H1 (cell line): ENCODE data around the gene GLUL. TPM values are rescaled to one million over a fixed set of nuclear protein-coding genes. Genes with fewer than 3 reads are reported as not detected.

Experiments used
- CTCF ChIA-PET: fragments of 300-600 bp; sonication (Branson Sonifier 250); formaldehyde crosslinking; loops from one replicate; lab custom pipeline; 2021; ENCODE audit not compliant: partially characterized antibody; lab: Charles Lee
- POLR2A ChIA-PET: fragments of 300-600 bp; sonication (Branson Sonifier 250); formaldehyde crosslinking; loops from one replicate; lab custom pipeline; 2021; ENCODE audit warnings: inconsistent platforms; ENCODE audit not compliant: partially characterized antibody; lab: Charles Lee
- DNase-seq, 2 experiments: peaks; one replicate each; pipeline versions ENCODE4 v3.0.0 to v3.0.0-alpha.2; 2010 to 2022; ENCODE audit warnings: low spot score in 2 of 2, low read depth in 1 of 2, mixed read lengths in 1 of 2
- FAIRE-seq: peaks from 2 replicates; lab custom pipeline; 2011; peaks lifted over from hg19 to GRCh38; lab: Jason Lieb, UNC
- H2AFZ ChIP-seq: 2 replicates; pipeline ENCODE4 v1.8.1; 2012; ENCODE audit warnings: low read length, inconsistent platforms
- H2AK5ac ChIP-seq: 2 replicates; pipeline ENCODE4 v1.6.1; 2013; ENCODE audit warnings: low read depth, low read length
- H2BK120ac ChIP-seq: replicated peaks from 2 replicates; pipeline ENCODE3; 2013; ENCODE audit warnings: low read depth, low read length, inconsistent platforms
- H2BK12ac ChIP-seq: 2 replicates; pipeline ENCODE4 v1.6.1; 2013; ENCODE audit warnings: low read depth, low read length
- H2BK15ac ChIP-seq: 2 replicates; pipeline ENCODE4 v1.6.1; 2013; ENCODE audit warnings: low read length
- H2BK20ac ChIP-seq: 2 replicates; pipeline ENCODE4 v1.6.1; 2013; ENCODE audit warnings: low read length
- H2BK5ac ChIP-seq: 2 replicates; pipeline ENCODE4 v1.6.1; 2013; ENCODE audit warnings: low read depth, low read length
- H3K14ac ChIP-seq: 2 replicates; pipeline ENCODE4 v1.6.1; 2013; ENCODE audit warnings: inconsistent platforms; ENCODE audit not compliant: insufficient read length
- H3K18ac ChIP-seq: 2 replicates; pipeline ENCODE4 v1.6.1; 2013; ENCODE audit warnings: low read length; ENCODE audit errors: extremely low read depth
- H3K23ac ChIP-seq: 2 replicates; pipeline ENCODE4 v1.6.1; 2013; ENCODE audit warnings: inconsistent platforms; ENCODE audit not compliant: insufficient read length
- H3K23me2 ChIP-seq: 2 replicates; pipeline ENCODE4 v1.6.1; 2013; ENCODE audit warnings: low read depth, low read length
- H3K27ac ChIP-seq: 2 replicates; pipeline ENCODE4 v1.6.1; 2011; ENCODE audit warnings: low read depth, low read length, inconsistent platforms
- H3K27me3 ChIP-seq, 4 experiments: replicated peaks in 1 of 4; 1 replicate in 1 of 4; 2 replicates in 3 of 4; pipeline versions ENCODE4 v1.6.1 to v1.8.1; 2011 to 2013; ENCODE audit warnings: low read length in 3 of 4, mild to moderate bottlenecking in 3 of 4, inconsistent platforms in 2 of 4, mixed read lengths in 2 of 4, moderate library complexity in 1 of 4; ENCODE audit not compliant: control insufficient read depth in 3 of 4, insufficient read depth in 3 of 4; ENCODE audit errors: extremely low read depth in 1 of 4
- H3K36me3 ChIP-seq, 4 experiments: 2 replicates each; pipeline versions ENCODE4 v1.6.1 to v1.8.1; 2011 to 2013; ENCODE audit warnings: mild to moderate bottlenecking in 4 of 4, low read length in 3 of 4, moderate library complexity in 2 of 4, control low read depth in 1 of 4, inconsistent platforms in 1 of 4; ENCODE audit not compliant: insufficient read depth in 4 of 4, control insufficient read depth in 2 of 4
- H3K4ac ChIP-seq: replicated peaks from 2 replicates; pipeline ENCODE3; 2013; ENCODE audit warnings: low read length, low read depth, mixed read lengths, inconsistent platforms; ENCODE audit not compliant: insufficient read length
- H3K4me1 ChIP-seq, 4 experiments: replicated peaks in 1 of 4; 1 replicate in 1 of 4; 2 replicates in 3 of 4; pipeline versions ENCODE4 v1.6.1 to v1.8.1; 2011 to 2013; ENCODE audit warnings: low read length in 3 of 4, inconsistent platforms in 2 of 4, mixed read lengths in 1 of 4; ENCODE audit not compliant: insufficient read depth in 4 of 4, control insufficient read depth in 3 of 4
- H3K4me2 ChIP-seq, 2 experiments: 2 replicates each; pipeline versions ENCODE4 v1.6.1 to v1.8.1; 2011 to 2013; ENCODE audit warnings: low read depth in 2 of 2, low read length in 2 of 2, control low read depth in 1 of 2, inconsistent platforms in 1 of 2, mild to moderate bottlenecking in 1 of 2; ENCODE audit not compliant: insufficient read depth in 1 of 2
- H3K4me3 ChIP-seq, 4 experiments: fragments of 200-600, 300-600 bp in 1 of 4; sonication (generic), shearing (Covaris generic), sonication (Bioruptor Twin) in 1 of 4; 2 replicates each; pipeline versions ENCODE4 v1.5.1 to v1.8.1; 2011 to 2016; ENCODE audit warnings: low read length in 4 of 4, low read depth in 3 of 4, control low read depth in 2 of 4, inconsistent platforms in 2 of 4, mild to moderate bottlenecking in 2 of 4, mixed read lengths in 1 of 4, moderate library complexity in 1 of 4; ENCODE audit not compliant: insufficient read depth in 2 of 4; ENCODE audit errors: extremely low read depth in 1 of 4
- H3K56ac ChIP-seq: replicated peaks from 2 replicates; pipeline ENCODE3; 2013; ENCODE audit warnings: low read depth, mild to moderate bottlenecking, mixed read lengths, low read length, inconsistent platforms; ENCODE audit not compliant: insufficient read length
- H3K79me1 ChIP-seq: 2 replicates; pipeline ENCODE4 v1.6.1; 2013; ENCODE audit warnings: low read depth, low read length, control low read depth
- H3K79me2 ChIP-seq, 2 experiments: 2 replicates each; pipeline versions ENCODE4 v1.6.1 to v1.8.1; 2012 to 2013; ENCODE audit warnings: low read length in 2 of 2, mild to moderate bottlenecking in 2 of 2, inconsistent platforms in 1 of 2; ENCODE audit not compliant: insufficient read depth in 2 of 2, control insufficient read depth in 1 of 2
- H3K9ac ChIP-seq, 4 experiments: replicated peaks in 1 of 4; 1 replicate in 1 of 4; 2 replicates in 3 of 4; pipeline versions ENCODE4 v1.6.1 to v1.8.1; 2011 to 2013; ENCODE audit warnings: low read depth in 3 of 4, low read length in 3 of 4, control low read depth in 2 of 4, mild to moderate bottlenecking in 2 of 4, moderate library complexity in 2 of 4, inconsistent platforms in 1 of 4; ENCODE audit errors: extremely low read depth in 1 of 4
- H3K9me3 ChIP-seq, 2 experiments: 2 replicates each; pipeline versions ENCODE4 v1.6.1 to v1.8.1; 2012 to 2013; ENCODE audit warnings: mild to moderate bottlenecking in 2 of 2, moderate library complexity in 2 of 2, control low read depth in 1 of 2, inconsistent platforms in 1 of 2, low read depth in 1 of 2, low read length in 1 of 2, mixed read lengths in 1 of 2; ENCODE audit not compliant: insufficient read depth in 2 of 2
- H4K20me1 ChIP-seq, 2 experiments: replicated peaks in 1 of 2; 2 replicates each; pipeline versions ENCODE3 to v1.8.1; 2011 to 2013; ENCODE audit warnings: inconsistent platforms in 2 of 2, low read length in 2 of 2, mild to moderate bottlenecking in 1 of 2; ENCODE audit not compliant: insufficient read depth in 2 of 2, control insufficient read depth in 1 of 2
- H4K5ac ChIP-seq: 2 replicates; pipeline ENCODE4 v1.6.1; 2013; ENCODE audit warnings: low read length, low read depth, mixed read lengths, inconsistent platforms; ENCODE audit not compliant: insufficient read length
- H4K8ac ChIP-seq: 2 replicates; pipeline ENCODE4 v1.8.0; 2013; ENCODE audit warnings: mild to moderate bottlenecking, moderate library complexity, low read length, inconsistent platforms; ENCODE audit not compliant: insufficient read depth; ENCODE audit errors: extremely low read depth
- H4K91ac ChIP-seq: replicated peaks from 2 replicates; pipeline ENCODE3; 2013; ENCODE audit warnings: low read length, mixed read lengths, inconsistent platforms; ENCODE audit not compliant: insufficient read length
- CHD2 ChIP-seq: IDR thresholded peaks from 2 replicates; pipeline ENCODE4 v1.6.1; 2012; ENCODE audit warnings: low read length, improper control_type of control experiment
- E2F6 ChIP-seq: IDR thresholded peaks from 2 replicates; pipeline ENCODE4 v1.6.1; 2012; ENCODE audit warnings: inconsistent platforms
- KDM1A ChIP-seq: fragments of 200-600, 300-600 bp; sonication (generic); IDR thresholded peaks from 2 replicates; pipeline ENCODE4 v1.7.1; 2016; ENCODE audit warnings: mild to moderate bottlenecking, low read length, borderline replicate concordance
- KDM4A ChIP-seq: IDR thresholded peaks from one replicate; pipeline ENCODE4 v1.7.1; 2012; ENCODE audit warnings: low read depth, mild to moderate bottlenecking, moderate library complexity, low read length, inconsistent platforms; ENCODE audit not compliant: severe bottlenecking
- SAP30 ChIP-seq: fragments of 300-600 bp; sonication (generic); IDR thresholded peaks from 2 replicates; pipeline ENCODE4 v1.7.1; 2012; ENCODE audit warnings: low read length, moderate library complexity, mild to moderate bottlenecking, inconsistent platforms; ENCODE audit not compliant: insufficient read depth, insufficient replicate concordance
- SUZ12 ChIP-seq: fragments of 200-600 bp; sonication (generic); IDR thresholded peaks from 2 replicates; pipeline ENCODE4 v1.6.1; 2012; ENCODE audit warnings: mild to moderate bottlenecking, inconsistent platforms, low read length, moderate library complexity, mixed read lengths
- TCF12 ChIP-seq: IDR thresholded peaks from 2 replicates; pipeline ENCODE4 v1.6.1; 2011; ENCODE audit warnings: low read depth, mild to moderate bottlenecking, low read length
- WGBS, 2 experiments: shearing (Covaris generic) in 1 of 2; methylation state at CpG; one replicate each; pipeline versions ENCODE4 v1.1.6 to v1.1.7; 2013 to 2015; ENCODE audit warnings: low lambda C conversion rate in 2 of 2, mixed read lengths in 2 of 2, inconsistent platforms in 1 of 2, low coverage in 1 of 2, missing lambda C conversion rate in 1 of 2; ENCODE audit not compliant: insufficient replicate concordance in 2 of 2, insufficient coverage in 1 of 2, insufficient read length in 1 of 2; ENCODE audit errors: extremely low coverage in 1 of 2, missing lambda C conversion rate in 1 of 2; 5-methylcytosine and 5-hydroxymethylcytosine counted together
- polyA plus RNA-seq, 7 experiments: library from polyadenylated mRNA; depleted of rRNA in 3 of 7; stranded (reverse) in 5 of 7; unstranded in 2 of 7; fragments of >200 nt in 5 of 7; fragments of 200-250 nt in 2 of 7; gene quantifications; 1 replicate in 5 of 7; 2 replicates in 1 of 7; 4 replicates in 1 of 7; pipeline versions ENCODE4 v1.2.1 to v1.2.3, GENCODE V29; 2011 to 2013; ENCODE audit warnings: missing spikeins in 2 of 7, mixed read lengths in 2 of 7
- total RNA-seq: library from RNA; stranded (reverse); fragmentation: NEBNext Ultra II Directional; extraction: Animal tissue kit (Norgen Biotek cat#: 25700); gene quantifications from 2 replicates; pipeline ENCODE4 v1.2.1, GENCODE V29; 2021
- TF ChIP-seq, protein P1 (sequence below), 3 experiments: IDR thresholded peaks; 1 replicate in 2 of 3; 2 replicates in 1 of 3; pipeline versions ENCODE4 v1.5.1 to v1.6.1; 2011; ENCODE audit warnings: low read length in 3 of 3, mild to moderate bottlenecking in 3 of 3, inconsistent platforms in 2 of 3, low read depth in 1 of 3, moderate library complexity in 1 of 3; ENCODE audit not compliant: insufficient read depth in 1 of 3; ENCODE audit errors: control extremely low read depth in 1 of 3

The GLUL gene
- total and polyA plus RNA-seq, 2 of the 8 experiments (the other 6 are each of a cell fraction or from before 2014, with no cell fraction given): 261 to 453 TPM

DNA sequence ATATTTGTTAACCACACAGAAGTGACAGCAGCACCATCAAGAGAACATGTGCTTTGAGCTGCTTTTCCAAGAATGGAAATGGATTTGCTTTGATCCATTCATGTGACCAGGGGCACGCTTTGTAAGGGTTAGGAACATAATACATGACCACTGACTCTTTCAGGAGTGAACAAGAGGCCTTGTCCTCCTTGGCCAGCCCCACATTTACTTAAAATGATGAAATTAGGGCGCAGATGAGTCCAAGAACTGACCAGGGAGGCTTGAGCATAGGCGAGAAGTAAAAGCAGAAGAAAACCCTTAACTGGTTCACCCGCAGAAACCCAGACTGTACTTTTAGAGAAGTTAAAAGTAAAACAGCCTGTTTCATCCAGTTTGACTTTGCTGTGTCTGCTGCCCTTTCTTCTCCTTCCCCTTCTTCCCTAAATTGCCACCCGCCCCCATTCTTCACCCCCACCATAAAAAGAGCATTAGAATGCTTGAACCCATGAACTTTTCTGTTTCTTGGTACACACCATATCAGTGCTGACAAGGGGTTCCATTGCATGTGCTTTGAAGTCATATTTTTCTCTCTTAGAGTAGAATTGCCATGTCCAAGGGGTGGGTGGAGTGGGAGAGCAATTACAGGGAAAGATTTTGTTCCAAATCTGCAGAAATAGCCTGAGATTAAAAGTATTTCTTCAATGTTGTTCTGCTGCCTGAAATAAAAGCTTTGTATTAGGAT lies 2.6 kb upstream of the GLUL start:
- WGBS, 2 experiments: 55% methylated on average over 5 of the region's 5 CpGs; no CpG with 5 or more reads in 1 of the 2 experiments
- no peak overlapping the region for H4K8ac ChIP-seq
- no peak for TF ChIP-seq TCF12
- TF ChIP-seq, protein P1, sequence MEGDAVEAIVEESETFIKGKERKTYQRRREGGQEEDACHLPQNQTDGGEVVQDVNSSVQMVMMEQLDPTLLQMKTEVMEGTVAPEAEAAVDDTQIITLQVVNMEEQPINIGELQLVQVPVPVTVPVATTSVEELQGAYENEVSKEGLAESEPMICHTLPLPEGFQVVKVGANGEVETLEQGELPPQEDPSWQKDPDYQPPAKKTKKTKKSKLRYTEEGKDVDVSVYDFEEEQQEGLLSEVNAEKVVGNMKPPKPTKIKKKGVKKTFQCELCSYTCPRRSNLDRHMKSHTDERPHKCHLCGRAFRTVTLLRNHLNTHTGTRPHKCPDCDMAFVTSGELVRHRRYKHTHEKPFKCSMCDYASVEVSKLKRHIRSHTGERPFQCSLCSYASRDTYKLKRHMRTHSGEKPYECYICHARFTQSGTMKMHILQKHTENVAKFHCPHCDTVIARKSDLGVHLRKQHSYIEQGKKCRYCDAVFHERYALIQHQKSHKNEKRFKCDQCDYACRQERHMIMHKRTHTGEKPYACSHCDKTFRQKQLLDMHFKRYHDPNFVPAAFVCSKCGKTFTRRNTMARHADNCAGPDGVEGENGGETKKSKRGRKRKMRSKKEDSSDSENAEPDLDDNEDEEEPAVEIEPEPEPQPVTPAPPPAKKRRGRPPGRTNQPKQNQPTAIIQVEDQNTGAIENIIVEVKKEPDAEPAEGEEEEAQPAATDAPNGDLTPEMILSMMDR (IDR thresholded peaks at IDR 0.05; ENCODE audit: control extremely low read depth in 1 of 3, insufficient read depth in 1 of 3, low read depth in 1 of 3, low read length in 3 of 3): no peak
- TF ChIP-seq E2F6: no peak
- TF ChIP-seq KDM4A: no peak
- TF ChIP-seq SAP30: no peak
- no peak for TF ChIP-seq CHD2
- TF ChIP-seq SUZ12: no peak
- TF ChIP-seq KDM1A: no peak

More for the DNA sequence above, 2.6 kb upstream of the GLUL start:
- CTCF ChIA-PET: interaction anchor here (0.6 to 3.9 kb wide), 7 partner anchors 14 to 313 kb away, joined by 3 to 28 read pairs (median 3); no protein-coding TSS in a partner anchor
- no peak overlapping the region for H3K56ac ChIP-seq
- H3K36me3 ChIP-seq: peaks cover 0 to 14% (median 0%) of the 10 kb centered on the region in 4 experiments; a peak in 3 of 8 replicates
- H2BK5ac ChIP-seq: no peak overlapping the region
- no peak overlapping the region for H2AFZ ChIP-seq
- no peak overlapping the region for H2BK15ac ChIP-seq
- H2AK5ac ChIP-seq: no peak overlapping the region
- no peak overlapping the region for H4K91ac ChIP-seq
- no peak overlapping the region for H3K27ac ChIP-seq
- 0 out of 2 replicates have a peak overlapping the region, but pooled peaks have one; percentile 10 for H2BK20ac ChIP-seq
- no peaks in the 10 kb centered on the region for H3K9me3 ChIP-seq
- POLR2A ChIA-PET: interaction anchor here (1.1 to 2.9 kb wide), 3 partner anchors 11 to 251 kb away, joined by 3 to 9 read pairs (median 4); no protein-coding TSS in a partner anchor
- DNase-seq (no peak), FAIRE-seq (no peak)
- no peak overlapping the region; a peak in 1 of 7 replicates for H3K9ac ChIP-seq
- no peak overlapping the region; a peak in 1 of 4 replicates for H3K4me2 ChIP-seq
- no peak overlapping the region for H3K23ac ChIP-seq
- no peak overlapping the region for H2BK120ac ChIP-seq
- H3K4me1 ChIP-seq: peaks cover 4 to 8% (median 5%) of the 10 kb centered on the region in 4 experiments; a peak in 5 of 7 replicates
- no peaks in the 10 kb centered on the region; a peak in 1 of 7 replicates for H3K27me3 ChIP-seq
- peaks cover 22 to 32% of the 10 kb centered on the region in 2 experiments for H3K79me2 ChIP-seq
- H3K79me1 ChIP-seq: no peaks in the 10 kb centered on the region
- peak overlapping the region; percentile 32; the same call in 1 of the 2 replicates for H2BK12ac ChIP-seq
- H3K23me2 ChIP-seq: peaks cover 8% of the 10 kb centered on the region
- H4K20me1 ChIP-seq: peaks cover 10 to 11% of the 10 kb centered on the region in 2 experiments
- no peak overlapping the region for H3K14ac ChIP-seq
- no peak overlapping the region for H3K18ac ChIP-seq
- no peak overlapping the region for H3K4ac ChIP-seq
- no peak overlapping the region for H4K5ac ChIP-seq
- no peak overlapping the region for H3K4me3 ChIP-seq
